K562 (cell line): ENCODE results near the gene POP5. TPM values are rescaled to one million over a fixed set of nuclear protein-coding genes. Genes with fewer than 3 reads are reported as not detected.

Source experiments
- ATAC-seq: fragments of 200-7000 bp; cut with Tn5 transposase; 3 replicates; pipeline ENCODE4 v1.9.1; 2020; ENCODE audit warnings: moderate library complexity
- BruUV-seq: library from RNA; stranded (reverse); fragments of 400-500 nt; replicated peaks from 2 replicates; lab custom pipeline; 2021; lab: Mats Ljungman, UMichigan
- CTCF ChIA-PET: fragments of 300-600 bp; formaldehyde crosslinking; extraction: SDS; loops from one replicate; lab custom pipeline; 2021; ENCODE audit warnings: low intra/inter-chr PET ratio; lab: Yijun Ruan, JAX
- POLR2A ChIA-PET: fragments of 300-600, 350-650 bp; sonication (Branson Sonifier 250); formaldehyde crosslinking; extraction: SDS; loops from one replicate; lab custom pipeline; 2021; ENCODE audit warnings: antibody characterized with exemption, inconsistent platforms; lab: Yijun Ruan, JAX
- DNase-seq, 4 experiments: peaks; one replicate each; pipeline versions ENCODE4 v3.0.0 to v3.0.0-alpha.2; 2011 to 2018; ENCODE audit warnings: low spot score in 3 of 4, mixed read lengths in 3 of 4; ENCODE audit errors: extremely low read depth in 1 of 4
- FAIRE-seq: peaks from 2 replicates; lab custom pipeline; 2011; peaks lifted over from hg19 to GRCh38; lab: Jason Lieb, UNC
- H2AFZ ChIP-seq: 2 replicates; pipeline ENCODE4 v1.6.0; 2011; ENCODE audit warnings: low read depth, low read length, control low read depth, inconsistent platforms
- H3K27ac ChIP-seq: fragments of 200-600 bp; 3 replicates; pipeline ENCODE4 v1.8.0; 2011; ENCODE audit warnings: low read depth, mild to moderate bottlenecking, control low read depth, inconsistent platforms, low read length, moderate library complexity, mixed read lengths; ENCODE audit errors: extremely low read depth
- H3K27me3 ChIP-seq, 2 experiments: fragments of 300-600 bp in 1 of 2; 2 replicates in 1 of 2; 3 replicates in 1 of 2; pipeline versions ENCODE4 v1.6.0 to v1.8.0; 2011; ENCODE audit warnings: inconsistent platforms in 2 of 2, low read length in 2 of 2, mild to moderate bottlenecking in 1 of 2, mixed read lengths in 1 of 2, moderate library complexity in 1 of 2; ENCODE audit not compliant: control insufficient read depth in 2 of 2, insufficient read depth in 2 of 2
- H3K36me3 ChIP-seq: fragments of 300-600 bp; 3 replicates; pipeline ENCODE4 v1.8.0; 2011; ENCODE audit warnings: mild to moderate bottlenecking, low read length, inconsistent platforms; ENCODE audit not compliant: control insufficient read depth, insufficient read depth
- H3K4me1 ChIP-seq, 2 experiments: fragments of 200-600 bp in 1 of 2; replicated peaks in 1 of 2; 2 replicates in 1 of 2; 3 replicates in 1 of 2; pipeline versions ENCODE4 v1.5.1 to v1.8.0; 2011; ENCODE audit warnings: inconsistent platforms in 2 of 2, low read length in 2 of 2, mild to moderate bottlenecking in 1 of 2, mixed read lengths in 1 of 2, moderate library complexity in 1 of 2; ENCODE audit not compliant: control insufficient read depth in 2 of 2, insufficient read depth in 2 of 2
- H3K4me2 ChIP-seq: 2 replicates; pipeline ENCODE4 v1.6.1; 2011; ENCODE audit warnings: low read length, control low read depth, inconsistent platforms, mixed read lengths; ENCODE audit not compliant: insufficient read depth
- H3K4me3 ChIP-seq: fragments of 200-600 bp; sonication (generic), shearing (Covaris generic); 2 replicates; pipeline ENCODE4 v1.5.1; 2016; ENCODE audit warnings: control low read depth, inconsistent platforms
- H3K79me2 ChIP-seq: fragments of 200-600 bp; 3 replicates; pipeline ENCODE4 v1.8.0; 2011; ENCODE audit warnings: low read length, inconsistent platforms; ENCODE audit not compliant: control insufficient read depth, insufficient read depth
- H3K9ac ChIP-seq, 2 experiments: 2 replicates each; pipeline versions ENCODE4 v1.6.0 to v1.6.1; 2011; ENCODE audit warnings: low read depth in 2 of 2, low read length in 2 of 2, control low read depth in 1 of 2, inconsistent platforms in 1 of 2, mild to moderate bottlenecking in 1 of 2, mixed read lengths in 1 of 2; ENCODE audit not compliant: insufficient read depth in 1 of 2
- H3K9me1 ChIP-seq: one replicate; pipeline ENCODE4 v1.6.0; 2011; ENCODE audit warnings: inconsistent platforms, mild to moderate bottlenecking, low read length, moderate library complexity; ENCODE audit not compliant: control insufficient read depth, insufficient read depth
- H3K9me3 ChIP-seq: replicated peaks from 2 replicates; pipeline ENCODE4 v1.5.1; 2011; ENCODE audit warnings: low read depth, low read length, inconsistent platforms; ENCODE audit not compliant: control insufficient read depth, insufficient read depth
- H4K20me1 ChIP-seq: replicated peaks from 2 replicates; pipeline ENCODE4 v1.6.1; 2011; ENCODE audit warnings: low read length, inconsistent platforms, mixed read lengths; ENCODE audit not compliant: control insufficient read depth, insufficient read depth
- EGR1 ChIP-seq: fragments of 450-650 bp; conservative IDR thresholded peaks from 2 replicates; pipeline ENCODE4 v1.6.1; 2017; ENCODE audit warnings: mild to moderate bottlenecking
- GATAD2A ChIP-seq: fragments of 450-650 bp; IDR thresholded peaks from 2 replicates; pipeline ENCODE4 v1.6.1; 2017
- KLF13 ChIP-seq: fragments of 450-650 bp; IDR thresholded peaks from 2 replicates; pipeline ENCODE4 v1.6.1; 2016; ENCODE audit warnings: missing genetic modification characterization, low read depth, mild to moderate bottlenecking, missing compliant biosample characterization, moderate library complexity, borderline replicate concordance
- NFE2L1 ChIP-seq: fragments of 450-650 bp; IDR thresholded peaks from 2 replicates; pipeline ENCODE4 v1.6.1; 2016; ENCODE audit warnings: missing genetic modification characterization, low read depth, mild to moderate bottlenecking, missing compliant biosample characterization, moderate library complexity, borderline replicate concordance
- PPARD ChIP-seq: fragments of 250-450 bp; sonication (Bioruptor Pico); IDR thresholded peaks from 2 replicates; pipeline ENCODE4 v1.8.0; 2022; ENCODE audit warnings: inconsistent platforms, mild to moderate bottlenecking, moderate library complexity
- RBM14 ChIP-seq: fragments of 200-400 bp; formaldehyde crosslinking; IDR thresholded peaks from 2 replicates; pipeline ENCODE4 v1.6.1; 2018; ENCODE audit warnings: low read depth, mild to moderate bottlenecking, low read length, moderate library complexity, borderline replicate concordance; ENCODE audit not compliant: insufficient read depth
- RBM39 ChIP-seq: fragments of 200-400 bp; formaldehyde crosslinking; optimal IDR thresholded peaks from 2 replicates; pipeline ENCODE3; 2018; ENCODE audit warnings: low read depth, low read length
- STAG1 ChIP-seq: sonication (generic); formaldehyde crosslinking; IDR thresholded peaks from 2 replicates; pipeline ENCODE4 v1.5.0; 2020; ENCODE audit warnings: missing genetic modification reagents, borderline replicate concordance
- TCF7 ChIP-seq: sonication (generic); IDR thresholded peaks from 2 replicates; pipeline ENCODE4 v1.6.1; 2016; ENCODE audit warnings: antibody characterized with exemption, borderline replicate concordance
- ZNF707 ChIP-seq: fragments of 250-450 bp; sonication (Bioruptor Pico); conservative IDR thresholded peaks from 2 replicates; pipeline ENCODE4 v1.8.0; 2022; ENCODE audit warnings: inconsistent platforms, mild to moderate bottlenecking, moderate library complexity
- in situ Hi-C: fragments of 300-500 bp; cut with MboI; formaldehyde crosslinking; loops from 4 replicates; pipeline ENCODE4 v1.15.0; 2018; ENCODE audit warnings: inconsistent platforms, mixed read lengths
- intact Hi-C: fragments of 100-400 bp; cut with micrococcal nuclease; formaldehyde crosslinking; loops from 2 replicates; pipeline ENCODE4 v1.14.2; 2022
- polyA plus RNA-seq, 8 experiments: library from polyadenylated mRNA; depleted of rRNA in 4 of 8; stranded (reverse) in 5 of 8; unstranded in 3 of 8; fragments of >200 nt; fragmentation: Nextera tagmentation in 2 of 8; fragmentation: Illumina TruSeq in 1 of 8; extraction: Ambion mirVana in 2 of 8; extraction: Trizol in 1 of 8; gene quantifications; 2 replicates each; pipeline versions ENCODE4 v1.2.1 to v1.2.3, GENCODE V29; 2011 to 2014; ENCODE audit warnings: inconsistent platforms in 1 of 8, missing spikeins in 1 of 8
- total RNA-seq, 7 experiments: library from RNA; depleted of rRNA in 6 of 7; stranded (reverse); fragments of >200 nt in 6 of 7; fragmentation: Illumina TruSeq in 2 of 7; extraction: Trizol in 2 of 7; gene quantifications; 2 replicates each; pipeline versions ENCODE4 v1.2.1 to v1.2.3, GENCODE V29; 2011 to 2021; ENCODE audit warnings: low replicate concordance in 1 of 7
- TF ChIP-seq, protein P1 (sequence below): fragments of 450-650 bp; conservative IDR thresholded peaks from 2 replicates; pipeline ENCODE4 v1.6.1; 2016; ENCODE audit warnings: missing genetic modification characterization, low read depth, mild to moderate bottlenecking, missing compliant biosample characterization, moderate library complexity
- TF ChIP-seq, protein P2 (sequence below), 2 experiments: fragments of 250-450 bp in 1 of 2; fragments of 450-650 bp in 1 of 2; sonication (Bioruptor Pico) in 1 of 2; IDR thresholded peaks; 2 replicates each; pipeline versions ENCODE4 v1.6.1 to v1.8.0; 2016 to 2021; ENCODE audit warnings: mild to moderate bottlenecking in 2 of 2, moderate library complexity in 2 of 2, missing compliant biosample characterization in 1 of 2, missing genetic modification characterization in 1 of 2

Gene POP5
- total and polyA plus RNA-seq, 9 of the 15 experiments (the other 6 are each of a cell fraction or from before 2014, with no cell fraction given), result 57.5 to 253 (median 73.8) TPM

DNA sequence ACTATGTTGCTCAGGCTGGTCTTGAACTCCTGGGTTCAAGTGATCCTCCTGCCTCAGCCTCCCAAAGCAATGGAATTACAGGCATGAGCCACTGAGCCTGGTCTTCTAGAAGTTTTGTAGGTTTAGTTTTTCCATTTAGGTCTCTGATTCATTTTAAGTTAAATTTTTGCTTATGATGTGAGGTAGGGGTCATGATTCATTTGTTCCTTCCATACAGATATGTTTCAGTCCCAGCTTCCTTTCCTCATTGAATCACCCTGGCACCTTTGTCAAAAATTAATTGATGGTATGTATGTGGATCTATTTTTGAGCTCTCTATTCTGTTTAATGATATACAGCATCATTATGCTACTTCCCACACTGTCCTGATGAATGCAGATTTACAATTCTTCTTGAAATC lies 33.6 kb upstream of the POP5 start:
- Histone ChIP-seq H2AFZ (no peak overlapping the region), H3K27me3 (peaks cover 10 to 42% of the 10 kb centered on the region in 2 experiments; a peak in 4 of 5 replicates), H3K9me1 (no peaks in the 10 kb centered on the region), H4K20me1 (no peaks in the 10 kb centered on the region), H3K4me2 (no peak overlapping the region), H3K27ac (no peak overlapping the region), H3K4me1 (peaks cover 0 to 2% of the 10 kb centered on the region in 2 experiments; a peak in 2 of 5 replicates), H3K9ac (no peak overlapping the region), H3K79me2 (no peaks in the 10 kb centered on the region), H3K36me3 (no peaks in the 10 kb centered on the region), H3K4me3 (no peak overlapping the region), H3K9me3 (0 out of 2 replicates have a peak, but pooled peaks cover 1% of the 10 kb centered on the region)
- no TSS peak for BruUV-seq
- intact Hi-C loops, result no loop called here
- in situ Hi-C loops, result no loop called here
- FAIRE-seq, result no peak
- TF ChIP-seq NFE2L1 (no peak), PPARD (CRISPR knock-in tag) (no peak), KLF13 (no peak), ZNF707 (no peak), EGR1 (no peak), STAG1 (CRISPR knock-in tag) (no peak), GATAD2A (no peak), TCF7 (no peak), RBM14 (no peak), RBM39 (no peak)
- TF ChIP-seq, protein P1, sequence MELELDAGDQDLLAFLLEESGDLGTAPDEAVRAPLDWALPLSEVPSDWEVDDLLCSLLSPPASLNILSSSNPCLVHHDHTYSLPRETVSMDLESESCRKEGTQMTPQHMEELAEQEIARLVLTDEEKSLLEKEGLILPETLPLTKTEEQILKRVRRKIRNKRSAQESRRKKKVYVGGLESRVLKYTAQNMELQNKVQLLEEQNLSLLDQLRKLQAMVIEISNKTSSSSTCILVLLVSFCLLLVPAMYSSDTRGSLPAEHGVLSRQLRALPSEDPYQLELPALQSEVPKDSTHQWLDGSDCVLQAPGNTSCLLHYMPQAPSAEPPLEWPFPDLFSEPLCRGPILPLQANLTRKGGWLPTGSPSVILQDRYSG (tag), result no peak
- TF ChIP-seq, protein P2, sequence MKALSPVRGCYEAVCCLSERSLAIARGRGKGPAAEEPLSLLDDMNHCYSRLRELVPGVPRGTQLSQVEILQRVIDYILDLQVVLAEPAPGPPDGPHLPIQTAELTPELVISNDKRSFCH (CRISPR knock-in tag; IDR thresholded peaks at IDR 0.05), result no peak
- TF ChIP-seq, protein P2 (tag; IDR thresholded peaks at IDR 0.05), result no peak
- POLR2A ChIA-PET, result no interaction called here
- no peak for ATAC-seq
- no peak for DNase-seq
- CTCF ChIA-PET, result no interaction called here
